Suprapubic skin (tissue), 4 donors: ENCODE measurements around the gene SUPT5H.

Experiments used
- POLR2A ChIP-seq, 2 donors: fragments of 450-650 bp; IDR thresholded peaks; one replicate each; pipeline ENCODE4 v1.6.1; 2017; ENCODE audit warnings: antibody characterized with exemption in 2 of 2, mild to moderate bottlenecking in 2 of 2, moderate library complexity in 2 of 2
- POLR2AphosphoS5 ChIP-seq, 3 donors: sonication (generic); formaldehyde crosslinking; IDR thresholded peaks; one replicate each; pipeline ENCODE4 v1.6.1; 2017; ENCODE audit warnings: antibody characterized with exemption in 3 of 3
- TF ChIP-seq, protein P1 (sequence below), 2 donors: fragments of 200-600 bp in 1 of 2; fragments of 450-650 bp in 1 of 2; sonication (generic) in 1 of 2; IDR thresholded peaks; one replicate each; pipeline ENCODE4 v1.5.1; 2016 to 2019; ENCODE audit warnings: antibody characterized with exemption in 2 of 2, mild to moderate bottlenecking in 1 of 2, moderate library complexity in 1 of 2

DNA sequence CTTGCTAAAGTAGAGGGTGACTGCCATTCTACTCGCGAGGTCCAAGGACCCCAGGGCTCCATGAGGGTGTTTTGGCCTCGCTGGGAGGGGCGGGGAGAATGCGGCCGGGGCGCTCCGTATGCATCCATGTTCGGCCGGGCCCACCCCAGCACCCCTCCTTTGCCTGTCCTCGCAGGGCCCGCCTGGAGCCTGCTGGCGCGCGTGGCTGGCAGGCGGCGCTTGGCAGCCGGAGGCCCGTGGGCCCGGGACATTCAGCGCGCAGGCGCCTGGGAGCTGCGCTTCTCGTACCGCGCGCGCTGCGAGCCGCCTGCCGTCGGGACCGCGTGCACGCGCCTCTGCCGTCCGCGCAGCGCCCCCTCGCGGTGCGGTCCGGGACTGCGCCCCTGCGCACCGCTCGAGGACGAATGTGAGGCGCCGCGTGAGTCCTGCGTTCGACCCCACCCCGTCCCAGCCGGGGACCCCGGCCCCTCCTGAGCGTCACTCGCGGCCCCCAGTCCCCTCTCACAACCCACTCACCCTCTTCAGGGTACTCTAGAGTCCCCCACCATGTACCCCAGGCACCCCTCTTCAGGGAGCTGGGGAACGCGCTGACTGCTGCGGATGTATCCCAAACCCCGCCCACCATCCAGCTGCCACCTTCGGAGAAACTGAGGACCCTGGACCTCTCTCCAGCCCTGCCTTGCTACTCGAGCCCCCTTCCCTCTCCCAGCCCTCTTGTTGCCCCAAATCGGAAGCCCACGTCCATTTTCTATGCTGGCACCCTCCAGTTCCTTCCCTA, 57.4 kb downstream of the SUPT5H start:
- no peak for TF ChIP-seq POLR2A (IDR thresholded peaks at IDR 0.05)
- TF ChIP-seq, protein P1, sequence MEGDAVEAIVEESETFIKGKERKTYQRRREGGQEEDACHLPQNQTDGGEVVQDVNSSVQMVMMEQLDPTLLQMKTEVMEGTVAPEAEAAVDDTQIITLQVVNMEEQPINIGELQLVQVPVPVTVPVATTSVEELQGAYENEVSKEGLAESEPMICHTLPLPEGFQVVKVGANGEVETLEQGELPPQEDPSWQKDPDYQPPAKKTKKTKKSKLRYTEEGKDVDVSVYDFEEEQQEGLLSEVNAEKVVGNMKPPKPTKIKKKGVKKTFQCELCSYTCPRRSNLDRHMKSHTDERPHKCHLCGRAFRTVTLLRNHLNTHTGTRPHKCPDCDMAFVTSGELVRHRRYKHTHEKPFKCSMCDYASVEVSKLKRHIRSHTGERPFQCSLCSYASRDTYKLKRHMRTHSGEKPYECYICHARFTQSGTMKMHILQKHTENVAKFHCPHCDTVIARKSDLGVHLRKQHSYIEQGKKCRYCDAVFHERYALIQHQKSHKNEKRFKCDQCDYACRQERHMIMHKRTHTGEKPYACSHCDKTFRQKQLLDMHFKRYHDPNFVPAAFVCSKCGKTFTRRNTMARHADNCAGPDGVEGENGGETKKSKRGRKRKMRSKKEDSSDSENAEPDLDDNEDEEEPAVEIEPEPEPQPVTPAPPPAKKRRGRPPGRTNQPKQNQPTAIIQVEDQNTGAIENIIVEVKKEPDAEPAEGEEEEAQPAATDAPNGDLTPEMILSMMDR (IDR thresholded peaks at IDR 0.05), result peak; percentile 68 to 97
- TF ChIP-seq POLR2AphosphoS5 (IDR thresholded peaks at IDR 0.05), result no peak
